Measurements from ENCODE around the gene C11orf58. TPM values are rescaled to one million over a fixed set of nuclear protein-coding genes. Genes with fewer than 3 reads are reported as not detected.
A peak's percentile ranks its signal among the peaks of the same experiment; 100 is the strongest.

Gene C11orf58
- total RNA-seq, 1 experiment from 2014 or later: 157 TPM

GRCh38 chr11:16776711-16777612 is 38.5 kb downstream of the C11orf58 start:
- Mint-ChIP-seq H3K4me3 (ENCODE audit: low read depth, unreplicated experiment) (no peak overlapping the region), H3K27ac (ENCODE audit: unreplicated experiment) (no peak overlapping the region), H3K9me3 (ENCODE audit: low read depth, unreplicated experiment) (no peaks in the 10 kb centered on the region), H3K36me3 (ENCODE audit: insufficient read depth, unreplicated experiment) (peaks cover 51% of the 10 kb centered on the region), H3K4me1 (ENCODE audit: low read depth, unreplicated experiment) (peaks cover 38% of the 10 kb centered on the region), H3K27me3 (ENCODE audit: unreplicated experiment) (no peaks in the 10 kb centered on the region)
- no peak for DNase-seq
- CTCF ChIA-PET: no interaction called here
- no peak for TF ChIP-seq CTCF (IDR thresholded peaks at IDR 0.05; ENCODE audit: unreplicated experiment)
- no TSS peak for BruUV-seq (replicated peaks)
- intact Hi-C loops (cut with micrococcal nuclease; ENCODE audit: unreplicated experiment): no loop called here

- BruUV-seq (replicated peaks): TSS peak; percentile 58
- H3K27ac Mint-ChIP-seq (ENCODE audit: unreplicated experiment): no peak overlapping the region
- CTCF ChIA-PET: no interaction called here
Measured at GRCh38 chr11:16777613-16777975, 39.1 kb downstream of the C11orf58 start.

GRCh38 chr11:16778286-16778685 is 39.8 kb downstream of the C11orf58 start:
- no peak for TF ChIP-seq CTCF (IDR thresholded peaks at IDR 0.05; ENCODE audit: unreplicated experiment)
- H3K27ac Mint-ChIP-seq (ENCODE audit: unreplicated experiment): peak overlapping the region; percentile 50
- no peak for DNase-seq
- no peaks in the 10 kb centered on the region for H3K27me3 Mint-ChIP-seq (ENCODE audit: unreplicated experiment)
- H3K36me3 Mint-ChIP-seq (ENCODE audit: insufficient read depth, unreplicated experiment): peaks cover 58% of the 10 kb centered on the region
- no TSS peak for BruUV-seq (replicated peaks)
- intact Hi-C loops (cut with micrococcal nuclease; ENCODE audit: unreplicated experiment): no loop called here
- H3K4me1 Mint-ChIP-seq (ENCODE audit: low read depth, unreplicated experiment): peaks cover 51% of the 10 kb centered on the region
- no peaks in the 10 kb centered on the region for H3K9me3 Mint-ChIP-seq (ENCODE audit: low read depth, unreplicated experiment)
- CTCF ChIA-PET: no interaction called here
- no peak overlapping the region for H3K4me3 Mint-ChIP-seq (ENCODE audit: low read depth, unreplicated experiment)

More at GRCh38 chr11:16777613-16777975, 39.1 kb downstream of the C11orf58 start:
- Mint-ChIP-seq H3K36me3 (ENCODE audit: insufficient read depth, unreplicated experiment) (peaks cover 54% of the 10 kb centered on the region), H3K27me3 (ENCODE audit: unreplicated experiment) (no peaks in the 10 kb centered on the region), H3K4me3 (ENCODE audit: low read depth, unreplicated experiment) (no peak overlapping the region), H3K9me3 (ENCODE audit: low read depth, unreplicated experiment) (no peaks in the 10 kb centered on the region), H3K4me1 (ENCODE audit: low read depth, unreplicated experiment) (peaks cover 44% of the 10 kb centered on the region)
- intact Hi-C loops (cut with micrococcal nuclease; ENCODE audit: unreplicated experiment): no loop called here
- TF ChIP-seq CTCF (IDR thresholded peaks at IDR 0.05; ENCODE audit: unreplicated experiment): no peak
- DNase-seq: no peak

- H3K36me3 Mint-ChIP-seq (ENCODE audit: insufficient read depth, unreplicated experiment): peaks cover 61% of the 10 kb centered on the region
- DNase-seq: no peak
- H3K4me1 Mint-ChIP-seq (ENCODE audit: low read depth, unreplicated experiment): peaks cover 57% of the 10 kb centered on the region
- CTCF ChIA-PET: no interaction called here
- no peaks in the 10 kb centered on the region for H3K9me3 Mint-ChIP-seq (ENCODE audit: low read depth, unreplicated experiment)
- no peak overlapping the region for H3K4me3 Mint-ChIP-seq (ENCODE audit: low read depth, unreplicated experiment)
- intact Hi-C loops (cut with micrococcal nuclease; ENCODE audit: unreplicated experiment): no loop called here
- no TSS peak for BruUV-seq (replicated peaks)
- peak overlapping the region; percentile 50 for H3K27ac Mint-ChIP-seq (ENCODE audit: unreplicated experiment)
- no peak for TF ChIP-seq CTCF (IDR thresholded peaks at IDR 0.05; ENCODE audit: unreplicated experiment)
- H3K27me3 Mint-ChIP-seq (ENCODE audit: unreplicated experiment): no peaks in the 10 kb centered on the region
Measured at GRCh38 chr11:16778876-16779275, 40.4 kb downstream of the C11orf58 start.

All from Calu3 (cell line).